Uterus (tissue), 2 donors: ENCODE measurements around the gene PPFIBP1.

ENCODE experiments used
- POLR2A ChIP-seq, 2 donors: fragments of 450-650 bp; IDR thresholded peaks; one replicate each; pipeline ENCODE4 v1.6.1; 2016; ENCODE audit warnings: antibody characterized with exemption in 2 of 2, mild to moderate bottlenecking in 1 of 2, moderate library complexity in 1 of 2
- TF ChIP-seq, protein P1 (sequence below), 4 experiments: fragments of 200-600 bp in 2 of 4; fragments of 450-650 bp in 2 of 4; sonication (generic) in 2 of 4; IDR thresholded peaks; one replicate each; pipeline ENCODE4 v1.5.1; 2016 to 2019; ENCODE audit warnings: antibody characterized with exemption in 4 of 4, mild to moderate bottlenecking in 2 of 4, moderate library complexity in 1 of 4

DNA sequence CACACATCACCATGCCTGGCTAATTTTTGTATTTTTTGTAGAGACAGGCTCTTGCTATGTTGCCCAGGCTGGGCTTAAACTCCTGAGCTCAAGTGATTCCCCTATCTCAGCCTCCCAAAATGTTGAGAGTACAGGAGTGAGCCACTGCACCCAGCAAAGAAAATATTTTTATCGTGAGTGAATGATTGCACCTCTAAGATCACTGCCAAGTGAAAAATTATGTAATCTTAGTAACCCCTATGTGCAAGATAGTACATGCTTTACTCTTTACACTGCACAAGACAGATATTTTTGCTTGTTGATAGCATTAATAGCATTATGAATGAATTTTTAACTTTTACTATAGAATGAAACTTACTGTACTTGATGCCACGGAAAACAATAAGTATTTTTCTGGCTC is 183.2 kb downstream of the PPFIBP1 start:
- no peak for TF ChIP-seq POLR2A (IDR thresholded peaks at IDR 0.05)
- TF ChIP-seq, protein P1, sequence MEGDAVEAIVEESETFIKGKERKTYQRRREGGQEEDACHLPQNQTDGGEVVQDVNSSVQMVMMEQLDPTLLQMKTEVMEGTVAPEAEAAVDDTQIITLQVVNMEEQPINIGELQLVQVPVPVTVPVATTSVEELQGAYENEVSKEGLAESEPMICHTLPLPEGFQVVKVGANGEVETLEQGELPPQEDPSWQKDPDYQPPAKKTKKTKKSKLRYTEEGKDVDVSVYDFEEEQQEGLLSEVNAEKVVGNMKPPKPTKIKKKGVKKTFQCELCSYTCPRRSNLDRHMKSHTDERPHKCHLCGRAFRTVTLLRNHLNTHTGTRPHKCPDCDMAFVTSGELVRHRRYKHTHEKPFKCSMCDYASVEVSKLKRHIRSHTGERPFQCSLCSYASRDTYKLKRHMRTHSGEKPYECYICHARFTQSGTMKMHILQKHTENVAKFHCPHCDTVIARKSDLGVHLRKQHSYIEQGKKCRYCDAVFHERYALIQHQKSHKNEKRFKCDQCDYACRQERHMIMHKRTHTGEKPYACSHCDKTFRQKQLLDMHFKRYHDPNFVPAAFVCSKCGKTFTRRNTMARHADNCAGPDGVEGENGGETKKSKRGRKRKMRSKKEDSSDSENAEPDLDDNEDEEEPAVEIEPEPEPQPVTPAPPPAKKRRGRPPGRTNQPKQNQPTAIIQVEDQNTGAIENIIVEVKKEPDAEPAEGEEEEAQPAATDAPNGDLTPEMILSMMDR (IDR thresholded peaks at IDR 0.05): no peak
